Stromal cell of bone marrow (primary cell): ENCODE measurements around the gene SNRNP27.
"Not testable (repeated sequence)": the region's sequence is repeated elsewhere in the genome, so short reads cannot be mapped to it uniquely, and the experiment has no call there.

Source experiments
- DNase-seq: peaks from one replicate; pipeline ENCODE4 v3.0.0-alpha.2; 2012; ENCODE audit warnings: low read depth

Gene SNRNP27

GRCh38 chr2:69893684-69894551 lies at the start of gene SNRNP27:
Gene SNRNP27 (plus strand): TSS chr2:69893956. CDS start chr2:69893985, 29 bp downstream.
- peak; percentile 73 for DNase-seq

DNA sequence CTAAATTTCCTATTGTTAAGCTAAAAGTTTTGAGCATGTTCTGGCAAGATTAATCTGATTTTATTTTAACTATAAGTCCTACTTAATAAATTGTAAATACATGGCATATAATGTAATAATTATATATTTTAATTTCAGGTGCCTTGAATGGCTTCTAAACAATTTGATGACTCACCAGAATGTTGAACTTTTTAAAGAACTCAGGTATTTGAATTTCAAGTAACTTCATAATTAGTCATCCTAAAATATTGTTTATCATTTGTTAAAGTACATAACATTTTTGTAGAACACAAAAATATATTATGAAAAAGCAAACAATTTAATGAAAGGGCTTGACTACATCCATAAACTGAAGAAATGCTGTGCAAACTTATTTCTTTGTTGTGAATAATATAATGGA lies 49.8 kb upstream of the SNRNP27 start:
- DNase-seq = no peak

GRCh38 chr2:69844560-69844959 lies 49.2 kb upstream of the SNRNP27 start:
- DNase-seq = no peak

GRCh38 chr2:69846182-69847067 lies 47.3 kb upstream of the SNRNP27 start:
- DNase-seq = no peak

GRCh38 chr2:69847068-69847828 lies 46.5 kb upstream of the SNRNP27 start:
- no peak for DNase-seq

- no peak for DNase-seq
Observed at GRCh38 chr2:69848186-69848790, 45.5 kb upstream of the SNRNP27 start.

- DNase-seq = no peak
Observed at GRCh38 chr2:69858261-69858660, 35.5 kb upstream of the SNRNP27 start.

GRCh38 chr2:69863298-69863697 lies 30.5 kb upstream of the SNRNP27 start:
- no peak for DNase-seq

DNA sequence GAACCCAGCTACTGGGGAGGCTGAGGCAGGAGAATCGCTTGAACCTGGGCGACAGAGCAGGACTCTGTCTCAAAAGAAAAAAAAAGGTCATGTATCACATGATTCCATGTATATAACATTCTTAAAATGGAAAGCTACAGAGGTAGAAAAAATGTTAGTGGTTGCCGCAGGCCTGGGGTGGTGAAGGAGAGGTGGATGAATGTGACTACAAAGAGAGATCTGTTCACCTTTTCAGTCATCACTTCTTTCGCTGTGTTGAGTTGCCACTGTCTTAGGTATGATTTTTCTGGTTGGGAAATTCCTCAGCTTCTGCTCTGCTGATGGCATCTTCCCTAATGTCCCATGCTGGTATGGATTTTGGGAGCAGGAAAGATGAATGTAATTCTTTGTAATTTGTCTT lies 5.3 kb upstream of the SNRNP27 start:
- DNase-seq = no peak

GRCh38 chr2:69889302-69889701 lies 4.5 kb upstream of the SNRNP27 start:
- DNase-seq = no peak

DNA sequence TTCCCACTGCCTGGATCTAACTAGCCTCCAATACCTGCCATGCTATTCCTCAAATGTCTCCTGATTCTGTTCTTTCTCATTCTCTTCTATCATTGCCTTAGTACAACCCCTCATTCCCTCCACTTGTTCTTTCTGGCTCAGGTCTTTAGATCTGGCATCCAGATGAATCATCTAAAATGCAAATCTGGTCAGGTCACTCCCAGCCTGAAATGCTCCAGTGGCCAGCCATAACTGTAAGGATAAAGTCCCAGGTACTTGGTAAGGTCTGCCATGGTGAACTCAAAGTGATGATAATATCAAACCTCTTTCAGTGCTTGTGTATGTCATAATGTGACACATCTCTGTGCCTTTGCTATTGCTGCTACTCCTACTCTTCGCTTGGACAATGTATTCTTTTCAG lies 2.9 kb upstream of the SNRNP27 start:
- no peak for DNase-seq

DNA sequence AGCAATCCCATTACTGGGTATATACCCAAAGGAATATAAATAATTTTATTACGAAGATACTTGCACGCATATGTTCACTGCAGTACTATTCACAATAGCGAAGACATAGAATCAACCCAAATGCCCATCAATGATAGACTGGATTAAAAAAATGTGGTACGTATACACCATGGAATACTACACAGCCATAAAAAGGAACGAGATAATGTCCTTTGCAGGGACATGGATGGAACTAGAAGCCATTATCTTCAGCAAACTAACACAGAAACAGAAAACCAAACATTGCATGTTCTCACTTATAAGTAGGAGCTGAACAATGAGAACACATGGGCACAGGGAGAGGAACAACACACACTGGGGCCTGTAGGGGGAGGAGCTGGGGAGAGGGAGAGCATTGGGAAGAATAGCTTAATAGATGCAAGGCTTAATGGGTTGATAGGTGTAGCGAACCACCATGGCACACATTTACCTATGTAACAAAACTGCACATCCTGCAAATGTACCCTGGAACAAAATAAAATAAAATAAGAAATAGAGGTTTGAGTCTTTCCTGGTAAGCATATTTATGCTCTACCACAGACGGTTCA lies 825 bp upstream of the SNRNP27 start:
- DNase-seq = not testable (repeated sequence)

GRCh38 chr2:69894737-69895136 lies 981 bp downstream of the SNRNP27 start:
- DNase-seq = not testable (repeated sequence)

GRCh38 chr2:69902213-69902922 lies 8.6 kb downstream of the SNRNP27 start:
- no peak for DNase-seq

- no peak for DNase-seq
Observed at GRCh38 chr2:69907216-69907615, 13.5 kb downstream of the SNRNP27 start.

DNA sequence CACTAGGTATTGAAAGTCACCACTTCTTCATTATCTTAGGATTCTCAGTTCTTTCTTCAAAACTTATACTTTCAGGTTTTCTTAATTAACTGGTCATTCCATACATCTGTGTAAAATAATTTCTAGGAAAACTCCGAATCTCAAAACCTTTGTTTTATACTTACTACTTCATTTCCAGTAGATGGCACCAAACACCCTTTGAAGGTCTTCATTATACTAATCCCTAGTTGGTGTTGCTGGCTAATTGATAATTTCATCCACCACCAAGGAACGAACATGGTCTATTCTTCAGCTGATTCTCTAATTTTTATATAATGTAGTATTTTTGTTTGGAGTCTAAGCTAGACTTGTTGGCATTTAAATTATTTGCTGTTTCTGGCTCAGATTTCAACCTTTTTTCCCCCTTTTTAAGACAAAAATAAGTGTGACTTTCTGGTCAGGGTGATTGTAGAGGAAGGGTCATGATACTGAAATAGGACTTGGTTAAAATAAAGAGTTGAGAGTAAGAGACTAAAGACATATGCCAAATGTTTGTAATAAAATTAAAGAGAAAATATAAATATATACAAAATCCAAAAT lies 18.3 kb downstream of the SNRNP27 start:
- DNase-seq = no peak

- peak; percentile 100 for DNase-seq
Observed at GRCh38 chr2:69914164-69914949, 20.6 kb downstream of the SNRNP27 start.

- DNase-seq = no peak
Observed at GRCh38 chr2:69914950-69915945, 21.5 kb downstream of the SNRNP27 start, which contains the start of gene MXD1. Gene MXD1 (plus strand): TSS chr2:69915109. CDS start chr2:69915331, 222 bp downstream.
